ENCODE results near the gene RASSF10. TPM values are rescaled to one million over a fixed set of nuclear protein-coding genes. Genes with fewer than 3 reads are reported as not detected.

RASSF10 gene
- total and polyA plus RNA-seq, 3 experiments from 2014 or later, result not detected

GRCh38 chr11:12986194-12986898 lies 22.8 kb upstream of the RASSF10 start:
- Mint-ChIP-seq H3K4me1 (no peaks in the 10 kb centered on the region), H3K27ac (no peak overlapping the region), H3K9me3 (no peaks in the 10 kb centered on the region), H3K4me3 (no peak overlapping the region), H3K27me3 (peaks cover 0 to 54% of the 10 kb centered on the region in 2 donors), H3K36me3 (no peaks in the 10 kb centered on the region)
- no peak overlapping the region for H3K4me3 ChIP-seq (ENCODE audit: low read length)
- H3K27ac ChIP-seq (ENCODE audit: low read depth, low read length), result no peak overlapping the region
- ChIA-PET POLR2A (no interaction called here), CTCF (interaction anchor here (1.2 kb wide), 1 partner anchor 22 kb away, joined by 4 read pairs; no protein-coding TSS in a partner anchor)
- no peak for DNase-seq
- H3K27me3 ChIP-seq (ENCODE audit: insufficient read depth, low read length, poor library complexity, severe bottlenecking), result no peaks in the 10 kb centered on the region
- H3K36me3 ChIP-seq (ENCODE audit: insufficient read depth, low read length), result no peaks in the 10 kb centered on the region
- no peaks in the 10 kb centered on the region for H3K9me3 ChIP-seq (ENCODE audit: low read length)
- H3K4me1 ChIP-seq (ENCODE audit: insufficient read depth, low read length), result no peaks in the 10 kb centered on the region

GRCh38 chr11:12989428-12990161 lies 19.5 kb upstream of the RASSF10 start:
- Histone ChIP-seq H3K9me3 (ENCODE audit: low read length) (no peaks in the 10 kb centered on the region), H3K27me3 (ENCODE audit: insufficient read depth, low read length, poor library complexity, severe bottlenecking) (no peaks in the 10 kb centered on the region), H3K27ac (ENCODE audit: low read depth, low read length) (peak overlapping the region; percentile 41), H3K4me1 (ENCODE audit: insufficient read depth, low read length) (no peaks in the 10 kb centered on the region), H3K36me3 (ENCODE audit: insufficient read depth, low read length) (no peaks in the 10 kb centered on the region), H3K4me3 (ENCODE audit: low read length) (no peak overlapping the region)
- no peak overlapping the region for H3K27ac Mint-ChIP-seq
- DNase-seq, result no peak
- H3K4me3 Mint-ChIP-seq, result no peak overlapping the region
- POLR2A ChIA-PET, result no interaction called here
- CTCF ChIA-PET, result no interaction called here
- no peaks in the 10 kb centered on the region for H3K36me3 Mint-ChIP-seq
- no peaks in the 10 kb centered on the region for H3K4me1 Mint-ChIP-seq
- peaks cover 5 to 37% of the 10 kb centered on the region in 2 donors for H3K27me3 Mint-ChIP-seq
- H3K9me3 Mint-ChIP-seq, result no peaks in the 10 kb centered on the region

GRCh38 chr11:12990162-12990480 lies 19.0 kb upstream of the RASSF10 start:
- Mint-ChIP-seq H3K4me1 (no peaks in the 10 kb centered on the region), H3K4me3 (no peak overlapping the region), H3K9me3 (no peaks in the 10 kb centered on the region), H3K36me3 (no peaks in the 10 kb centered on the region), H3K27me3 (peaks cover 5 to 32% of the 10 kb centered on the region in 2 donors), H3K27ac (no peak overlapping the region)
- no peaks in the 10 kb centered on the region for H3K27me3 ChIP-seq (ENCODE audit: insufficient read depth, low read length, poor library complexity, severe bottlenecking)
- DNase-seq, result no peak
- no peak overlapping the region for H3K4me3 ChIP-seq (ENCODE audit: low read length)
- no peaks in the 10 kb centered on the region for H3K4me1 ChIP-seq (ENCODE audit: insufficient read depth, low read length)
- no peak overlapping the region for H3K27ac ChIP-seq (ENCODE audit: low read depth, low read length)
- H3K9me3 ChIP-seq (ENCODE audit: low read length), result no peaks in the 10 kb centered on the region
- ChIA-PET POLR2A (no interaction called here), CTCF (no interaction called here)
- no peaks in the 10 kb centered on the region for H3K36me3 ChIP-seq (ENCODE audit: insufficient read depth, low read length)

- Mint-ChIP-seq H3K4me3 (no peak overlapping the region), H3K9me3 (peaks cover 0 to 2% (median 0%) of the 10 kb centered on the region in 5 donors)
- CTCF ChIA-PET, result interaction anchor here (0.8 kb wide), 1 partner anchor 11 kb away, joined by 3 read pairs; no protein-coding TSS in a partner anchor
Measured at GRCh38 chr11:12991426-12991825, 17.7 kb upstream of the RASSF10 start.

GRCh38 chr11:12993626-12994025 lies 15.5 kb upstream of the RASSF10 start:
- Histone ChIP-seq H3K27ac (ENCODE audit: low read depth, low read length) (no peak overlapping the region), H3K4me3 (ENCODE audit: low read length) (no peak overlapping the region), H3K36me3 (ENCODE audit: insufficient read depth, low read length) (no peaks in the 10 kb centered on the region), H3K27me3 (ENCODE audit: insufficient read depth, low read length, poor library complexity, severe bottlenecking) (no peaks in the 10 kb centered on the region), H3K9me3 (ENCODE audit: low read length) (no peaks in the 10 kb centered on the region), H3K4me1 (ENCODE audit: insufficient read depth, low read length) (no peaks in the 10 kb centered on the region)
- peaks cover 9 to 17% of the 10 kb centered on the region in 2 donors for H3K27me3 Mint-ChIP-seq
- POLR2A ChIA-PET, result no interaction called here
- H3K27ac Mint-ChIP-seq, result no peak overlapping the region
- H3K4me1 Mint-ChIP-seq, result no peaks in the 10 kb centered on the region
- no peaks in the 10 kb centered on the region for H3K36me3 Mint-ChIP-seq
- H3K4me3 Mint-ChIP-seq, result no peak overlapping the region
- CTCF ChIA-PET, result no interaction called here
- peaks cover 0 to 3% (median 0%) of the 10 kb centered on the region in 5 donors for H3K9me3 Mint-ChIP-seq
- no peak for DNase-seq

More at GRCh38 chr11:12991426-12991825, 17.7 kb upstream of the RASSF10 start:
- Histone ChIP-seq H3K27ac (ENCODE audit: low read depth, low read length) (no peak overlapping the region), H3K4me1 (ENCODE audit: insufficient read depth, low read length) (no peaks in the 10 kb centered on the region), H3K36me3 (ENCODE audit: insufficient read depth, low read length) (no peaks in the 10 kb centered on the region), H3K9me3 (ENCODE audit: low read length) (no peaks in the 10 kb centered on the region), H3K4me3 (ENCODE audit: low read length) (no peak overlapping the region), H3K27me3 (ENCODE audit: insufficient read depth, low read length, poor library complexity, severe bottlenecking) (no peaks in the 10 kb centered on the region)
- H3K27me3 Mint-ChIP-seq, result peaks cover 5 to 26% of the 10 kb centered on the region in 2 donors
- H3K27ac Mint-ChIP-seq, result no peak overlapping the region
- no peak for DNase-seq
- no peaks in the 10 kb centered on the region for H3K36me3 Mint-ChIP-seq
- POLR2A ChIA-PET, result no interaction called here
- H3K4me1 Mint-ChIP-seq, result no peaks in the 10 kb centered on the region

- no peak overlapping the region for H3K4me3 Mint-ChIP-seq
- Histone ChIP-seq H3K4me3 (ENCODE audit: low read length) (no peak overlapping the region), H3K27ac (ENCODE audit: low read depth, low read length) (no peak overlapping the region), H3K4me1 (ENCODE audit: insufficient read depth, low read length) (no peaks in the 10 kb centered on the region), H3K36me3 (ENCODE audit: insufficient read depth, low read length) (no peaks in the 10 kb centered on the region), H3K27me3 (ENCODE audit: insufficient read depth, low read length, poor library complexity, severe bottlenecking) (no peaks in the 10 kb centered on the region), H3K9me3 (ENCODE audit: low read length) (no peaks in the 10 kb centered on the region)
- H3K27ac Mint-ChIP-seq, result no peak overlapping the region
- peaks cover 9 to 24% of the 10 kb centered on the region in 2 donors for H3K27me3 Mint-ChIP-seq
- POLR2A ChIA-PET, result no interaction called here
- H3K36me3 Mint-ChIP-seq, result no peaks in the 10 kb centered on the region
- CTCF ChIA-PET, result no interaction called here
- no peak for DNase-seq
- H3K9me3 Mint-ChIP-seq, result peaks cover 0 to 3% (median 0%) of the 10 kb centered on the region in 5 donors
- H3K4me1 Mint-ChIP-seq, result no peaks in the 10 kb centered on the region
Measured at GRCh38 chr11:12994476-12994875, 14.6 kb upstream of the RASSF10 start.

GRCh38 chr11:12995188-12995587 lies 13.9 kb upstream of the RASSF10 start:
- no peak for DNase-seq
- Mint-ChIP-seq H3K27ac (no peak overlapping the region), H3K27me3 (peaks cover 9 to 23% of the 10 kb centered on the region in 2 donors), H3K36me3 (no peaks in the 10 kb centered on the region), H3K4me1 (no peaks in the 10 kb centered on the region), H3K9me3 (peaks cover 0 to 3% (median 0%) of the 10 kb centered on the region in 5 donors), H3K4me3 (no peak overlapping the region)
- ChIA-PET CTCF (no interaction called here), POLR2A (no interaction called here)
- Histone ChIP-seq H3K4me3 (ENCODE audit: low read length) (no peak overlapping the region), H3K27ac (ENCODE audit: low read depth, low read length) (no peak overlapping the region), H3K27me3 (ENCODE audit: insufficient read depth, low read length, poor library complexity, severe bottlenecking) (no peaks in the 10 kb centered on the region), H3K36me3 (ENCODE audit: insufficient read depth, low read length) (no peaks in the 10 kb centered on the region), H3K9me3 (ENCODE audit: low read length) (no peaks in the 10 kb centered on the region), H3K4me1 (ENCODE audit: insufficient read depth, low read length) (no peaks in the 10 kb centered on the region)

GRCh38 chr11:12995823-12996222 lies 13.3 kb upstream of the RASSF10 start:
- Mint-ChIP-seq H3K27ac (no peak overlapping the region), H3K27me3 (peaks cover 11 to 25% of the 10 kb centered on the region in 2 donors), H3K36me3 (no peaks in the 10 kb centered on the region), H3K4me3 (no peak overlapping the region), H3K9me3 (peaks cover 0 to 3% (median 0%) of the 10 kb centered on the region in 5 donors), H3K4me1 (no peaks in the 10 kb centered on the region)
- Histone ChIP-seq H3K36me3 (ENCODE audit: insufficient read depth, low read length) (no peaks in the 10 kb centered on the region), H3K27me3 (ENCODE audit: insufficient read depth, low read length, poor library complexity, severe bottlenecking) (no peaks in the 10 kb centered on the region), H3K9me3 (ENCODE audit: low read length) (no peaks in the 10 kb centered on the region), H3K4me3 (ENCODE audit: low read length) (no peak overlapping the region), H3K4me1 (ENCODE audit: insufficient read depth, low read length) (no peaks in the 10 kb centered on the region), H3K27ac (ENCODE audit: low read depth, low read length) (no peak overlapping the region)
- CTCF ChIA-PET, result no interaction called here
- no peak for DNase-seq
- POLR2A ChIA-PET, result no interaction called here
